ENCODE measurements around the gene TBX4.

- TF ChIP-seq, protein P1, sequence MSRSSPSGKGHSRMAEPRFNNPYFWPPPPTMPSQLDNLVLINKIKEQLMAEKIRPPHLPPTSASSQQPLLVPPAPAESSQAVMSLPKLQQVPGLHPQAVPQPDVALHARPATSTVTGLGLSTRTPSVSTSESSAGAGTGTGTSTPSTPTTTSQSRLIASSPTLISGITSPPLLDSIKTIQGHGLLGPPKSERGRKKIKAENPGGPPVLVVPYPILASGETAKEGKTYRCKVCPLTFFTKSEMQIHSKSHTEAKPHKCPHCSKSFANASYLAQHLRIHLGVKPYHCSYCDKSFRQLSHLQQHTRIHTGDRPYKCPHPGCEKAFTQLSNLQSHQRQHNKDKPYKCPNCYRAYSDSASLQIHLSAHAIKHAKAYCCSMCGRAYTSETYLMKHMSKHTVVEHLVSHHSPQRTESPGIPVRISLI (CRISPR knock-in tag; IDR thresholded peaks at IDR 0.05; ENCODE audit: borderline replicate concordance), result no peak
- TF ChIP-seq, protein P2, sequence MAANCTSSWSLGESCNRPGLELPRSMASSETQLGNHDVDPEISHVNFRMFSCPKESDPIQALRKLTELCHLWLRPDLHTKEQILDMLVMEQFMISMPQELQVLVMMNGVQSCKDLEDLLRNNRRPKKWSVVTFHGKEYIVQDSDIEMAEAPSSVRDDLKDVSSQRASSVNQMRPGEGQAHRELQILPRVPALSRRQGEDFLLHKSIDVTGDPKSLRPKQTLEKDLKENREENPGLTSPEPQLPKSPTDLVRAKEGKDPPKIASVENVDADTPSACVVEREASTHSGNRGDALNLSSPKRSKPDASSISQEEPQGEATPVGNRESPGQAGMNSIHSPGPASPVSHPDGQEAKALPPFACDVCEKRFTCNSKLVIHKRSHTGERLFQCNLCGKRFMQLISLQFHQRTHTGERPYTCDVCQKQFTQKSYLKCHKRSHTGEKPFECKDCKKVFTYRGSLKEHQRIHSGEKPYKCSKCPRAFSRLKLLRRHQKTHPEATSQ (CRISPR knock-in tag; IDR thresholded peaks at IDR 0.05; ENCODE audit: borderline replicate concordance), result no peak
- TF ChIP-seq NR2C2 (CRISPR knock-in tag; IDR thresholded peaks at IDR 0.05; ENCODE audit: borderline replicate concordance) (no peak), FOXM1 (CRISPR knock-in tag; IDR thresholded peaks at IDR 0.05) (no peak), KMT2B (CRISPR knock-in tag; IDR thresholded peaks at IDR 0.05) (no peak), ZBTB34 (CRISPR knock-in tag; IDR thresholded peaks at IDR 0.05) (no peak), CTCF (CRISPR knock-in tag; IDR thresholded peaks at IDR 0.05) (no peak), RXRB (CRISPR knock-in tag; IDR thresholded peaks at IDR 0.05; ENCODE audit: borderline replicate concordance) (no peak), ZNF292 (CRISPR knock-in tag; IDR thresholded peaks at IDR 0.05; ENCODE audit: borderline replicate concordance, low read depth) (no peak), POLR2AphosphoS5 (IDR thresholded peaks at IDR 0.05; ENCODE audit: low read depth, low read length) (no peak)
Measured at GRCh38 chr17:61411261-61412142, 40.7 kb upstream of the TBX4 start.

Data from HepG2 (cell line).